Neural progenitor cell (in vitro differentiated cells): ENCODE measurements around the gene MYO1F. TPM values are rescaled to one million over a fixed set of nuclear protein-coding genes. Genes with fewer than 3 reads are reported as not detected.

Source experiments
- DNase-seq: peaks from one replicate; pipeline ENCODE4 v3.0.0-alpha.2; 2016; ENCODE audit warnings: low spot score
- H2AFZ ChIP-seq: fragments of 200-600 bp; sonication (generic); replicated peaks from 2 replicates; pipeline ENCODE4 v1.6.1; 2016; ENCODE audit warnings: antibody characterized with exemption
- H3F3A ChIP-seq: fragments of 200-600 bp; sonication (generic); 2 replicates; pipeline ENCODE4 v1.6.1; 2016; ENCODE audit warnings: antibody characterized with exemption, low read depth
- H3K27ac ChIP-seq: fragments of 200-600 bp; sonication (generic); 2 replicates; pipeline ENCODE4 v1.5.1; 2016; ENCODE audit warnings: mild to moderate bottlenecking
- H3K27me3 ChIP-seq: fragments of 200-600 bp; sonication (generic); 2 replicates; pipeline ENCODE4 v1.6.1; 2016; ENCODE audit warnings: mild to moderate bottlenecking, moderate library complexity
- H3K36me3 ChIP-seq: fragments of 200-600 bp; sonication (generic); 2 replicates; pipeline ENCODE4 v1.5.1; 2016
- H3K4me1 ChIP-seq: fragments of 200-600 bp; sonication (generic); 2 replicates; pipeline ENCODE4 v1.6.1; 2016; ENCODE audit warnings: mixed run types
- H3K4me2 ChIP-seq: fragments of 200-600 bp; sonication (generic); 2 replicates; pipeline ENCODE4 v1.6.1; 2016
- H3K4me3 ChIP-seq: fragments of 200-600 bp; sonication (generic); 2 replicates; pipeline ENCODE4 v1.5.1; 2016
- H3K79me2 ChIP-seq: fragments of 200-600 bp; sonication (generic); 2 replicates; pipeline ENCODE4 v1.6.1; 2016; ENCODE audit warnings: low read depth
- H3K9ac ChIP-seq: fragments of 200-600 bp; sonication (generic); 2 replicates; pipeline ENCODE4 v1.6.1; 2016
- H3K9me3 ChIP-seq: fragments of 200-600 bp; sonication (generic); 2 replicates; pipeline ENCODE4 v1.5.1; 2016; ENCODE audit warnings: low read depth
- H4K20me1 ChIP-seq: fragments of 200-600 bp; sonication (generic); 2 replicates; pipeline ENCODE4 v1.6.1; 2016; ENCODE audit warnings: low read depth
- H3K27ac Mint-ChIP-seq: 3 replicates; pipeline ENCODE4 v1.8.0; 2021; ENCODE audit warnings: mixed read lengths
- H3K27me3 Mint-ChIP-seq: 2 replicates; pipeline ENCODE4 v1.8.0; 2022; ENCODE audit warnings: low read depth, mild to moderate bottlenecking, inconsistent platforms, moderate library complexity, mixed read lengths; ENCODE audit not compliant: insufficient read depth
- H3K36me3 Mint-ChIP-seq: 3 replicates; pipeline ENCODE4 v1.8.0; 2021; ENCODE audit warnings: mixed read lengths
- H3K4me1 Mint-ChIP-seq: 3 replicates; pipeline ENCODE4 v1.8.0; 2021; ENCODE audit warnings: mixed read lengths
- H3K4me3 Mint-ChIP-seq: 3 replicates; pipeline ENCODE4 v1.8.0; 2021; ENCODE audit warnings: mild to moderate bottlenecking, moderate library complexity, mixed read lengths
- H3K9me3 Mint-ChIP-seq: 3 replicates; pipeline ENCODE4 v1.8.0; 2020; ENCODE audit warnings: mixed read lengths
- EZH2 ChIP-seq: fragments of 200-600 bp; sonication (generic); IDR thresholded peaks from 2 replicates; pipeline ENCODE4 v1.6.1; 2017; ENCODE audit warnings: antibody characterized with exemption, mild to moderate bottlenecking, moderate library complexity
- EZH2phosphoT487 ChIP-seq: fragments of 200-600 bp; sonication (generic); IDR thresholded peaks from 2 replicates; pipeline ENCODE4 v1.6.1; 2017; ENCODE audit warnings: antibody characterized with exemption
- total RNA-seq: library from RNA; depleted of rRNA; stranded (reverse); fragments of >200 nt; gene quantifications from 2 replicates; pipeline ENCODE4 v1.2.3, GENCODE V29; 2015; ENCODE audit warnings: low replicate concordance
- TF ChIP-seq, protein P1 (sequence below): fragments of 200-600 bp; sonication (generic); IDR thresholded peaks from 2 replicates; pipeline ENCODE4 v1.5.1; 2017; ENCODE audit warnings: antibody characterized with exemption, mild to moderate bottlenecking

Gene MYO1F
- total RNA-seq, 1 donor from 2014 or later, result 0.15 TPM

DNA sequence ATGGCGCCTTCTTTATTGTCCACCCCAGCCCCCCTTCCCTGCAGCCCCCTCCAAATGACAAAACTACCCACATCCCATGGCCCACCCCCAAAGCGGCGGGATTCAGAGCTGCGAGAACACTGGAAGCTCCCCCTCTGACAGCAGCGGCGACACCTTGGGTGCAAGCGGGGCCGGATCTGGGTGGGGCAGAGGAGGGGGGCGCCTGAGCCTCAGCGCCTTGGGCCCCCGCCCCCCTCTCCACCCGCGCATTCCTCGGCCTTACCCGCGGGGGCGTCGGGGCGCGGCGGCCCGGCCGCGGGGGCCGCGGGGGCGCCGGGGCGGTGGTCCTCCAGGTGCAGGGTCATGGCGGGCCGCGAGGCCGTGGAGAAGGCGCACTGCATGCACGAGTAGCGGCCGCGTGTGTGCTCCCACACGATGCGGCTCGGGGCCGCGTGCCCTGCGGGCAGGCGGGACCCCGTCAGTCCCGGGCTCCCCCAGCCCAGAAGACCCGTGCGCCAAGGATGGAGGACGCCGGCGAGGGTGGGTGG, 66.6 kb downstream of the MYO1F start:
- Mint-ChIP-seq H3K4me3 (no peak overlapping the region), H3K36me3 (no peaks in the 10 kb centered on the region), H3K27me3 (peaks cover 7% of the 10 kb centered on the region), H3K9me3 (no peaks in the 10 kb centered on the region), H3K27ac (no peak overlapping the region), H3K4me1 (peaks cover 19% of the 10 kb centered on the region)
- Histone ChIP-seq H3K9me3 (no peaks in the 10 kb centered on the region), H3K79me2 (peaks cover 4% of the 10 kb centered on the region), H2AFZ (no peak overlapping the region), H3K4me2 (no peak overlapping the region), H3K9ac (no peak overlapping the region), H3K4me3 (no peak overlapping the region), H3K36me3 (no peaks in the 10 kb centered on the region), H3K4me1 (peaks cover 18% of the 10 kb centered on the region), H3F3A (peaks cover 41% of the 10 kb centered on the region), H3K27me3 (no peaks in the 10 kb centered on the region), H4K20me1 (no peaks in the 10 kb centered on the region), H3K27ac (no peak overlapping the region)
- no peak for DNase-seq
- TF ChIP-seq EZH2phosphoT487 (no peak), EZH2 (no peak)
- TF ChIP-seq, protein P1, sequence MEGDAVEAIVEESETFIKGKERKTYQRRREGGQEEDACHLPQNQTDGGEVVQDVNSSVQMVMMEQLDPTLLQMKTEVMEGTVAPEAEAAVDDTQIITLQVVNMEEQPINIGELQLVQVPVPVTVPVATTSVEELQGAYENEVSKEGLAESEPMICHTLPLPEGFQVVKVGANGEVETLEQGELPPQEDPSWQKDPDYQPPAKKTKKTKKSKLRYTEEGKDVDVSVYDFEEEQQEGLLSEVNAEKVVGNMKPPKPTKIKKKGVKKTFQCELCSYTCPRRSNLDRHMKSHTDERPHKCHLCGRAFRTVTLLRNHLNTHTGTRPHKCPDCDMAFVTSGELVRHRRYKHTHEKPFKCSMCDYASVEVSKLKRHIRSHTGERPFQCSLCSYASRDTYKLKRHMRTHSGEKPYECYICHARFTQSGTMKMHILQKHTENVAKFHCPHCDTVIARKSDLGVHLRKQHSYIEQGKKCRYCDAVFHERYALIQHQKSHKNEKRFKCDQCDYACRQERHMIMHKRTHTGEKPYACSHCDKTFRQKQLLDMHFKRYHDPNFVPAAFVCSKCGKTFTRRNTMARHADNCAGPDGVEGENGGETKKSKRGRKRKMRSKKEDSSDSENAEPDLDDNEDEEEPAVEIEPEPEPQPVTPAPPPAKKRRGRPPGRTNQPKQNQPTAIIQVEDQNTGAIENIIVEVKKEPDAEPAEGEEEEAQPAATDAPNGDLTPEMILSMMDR, result no peak

DNA sequence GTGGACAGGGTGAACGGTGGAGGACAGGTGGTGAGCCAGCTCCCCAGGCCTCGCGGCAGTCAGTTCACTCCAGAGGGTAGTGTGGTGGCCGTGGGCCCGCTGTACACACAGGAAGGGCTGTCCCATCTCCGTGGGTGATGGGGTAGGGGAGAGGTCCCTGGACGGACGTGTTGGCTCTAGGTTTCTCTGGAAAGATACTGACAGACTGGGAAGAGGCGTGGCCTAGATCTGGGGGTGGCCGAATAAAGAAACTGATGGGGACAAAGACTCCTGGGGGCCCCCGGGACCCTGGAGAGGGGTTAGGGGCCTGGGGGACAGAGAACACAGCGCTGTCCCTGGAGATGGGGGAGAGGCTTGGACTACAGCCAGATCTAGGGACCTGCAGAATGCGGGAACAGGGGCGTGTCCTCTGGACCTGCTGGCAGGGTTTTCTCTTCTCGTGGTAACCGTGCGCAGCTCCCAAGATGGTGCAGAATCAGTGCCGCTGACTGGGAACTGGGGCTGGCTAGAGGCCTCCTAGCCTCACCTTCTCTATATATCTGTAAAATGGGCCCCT, 70.8 kb downstream of the MYO1F start:
- no peaks in the 10 kb centered on the region for H4K20me1 ChIP-seq
- no peaks in the 10 kb centered on the region for H3K27me3 ChIP-seq
- H3K4me2 ChIP-seq, result peak overlapping the region; percentile 91
- H3K4me3 ChIP-seq, result peak overlapping the region; percentile 58
- peak overlapping the region; percentile 59 for H3K27ac Mint-ChIP-seq
- peak; percentile 43 for DNase-seq
- peaks cover 11% of the 10 kb centered on the region for H3K4me1 ChIP-seq
- H3K9me3 Mint-ChIP-seq, result no peaks in the 10 kb centered on the region
- TF ChIP-seq, protein P1, result no peak
- no peak for TF ChIP-seq EZH2phosphoT487
- no peak for TF ChIP-seq EZH2
- peaks cover 33% of the 10 kb centered on the region for H3F3A ChIP-seq
- H2AFZ ChIP-seq, result peak overlapping the region; percentile 65
- H3K9me3 ChIP-seq, result no peaks in the 10 kb centered on the region
- no peaks in the 10 kb centered on the region for H3K36me3 Mint-ChIP-seq
- H3K27me3 Mint-ChIP-seq, result peaks cover 4% of the 10 kb centered on the region
- H3K4me3 Mint-ChIP-seq, result peak overlapping the region; percentile 77
- no peaks in the 10 kb centered on the region for H3K79me2 ChIP-seq
- H3K4me1 Mint-ChIP-seq, result peaks cover 13% of the 10 kb centered on the region
- no peak overlapping the region for H3K9ac ChIP-seq
- no peaks in the 10 kb centered on the region for H3K36me3 ChIP-seq
- no peak overlapping the region for H3K27ac ChIP-seq

DNA sequence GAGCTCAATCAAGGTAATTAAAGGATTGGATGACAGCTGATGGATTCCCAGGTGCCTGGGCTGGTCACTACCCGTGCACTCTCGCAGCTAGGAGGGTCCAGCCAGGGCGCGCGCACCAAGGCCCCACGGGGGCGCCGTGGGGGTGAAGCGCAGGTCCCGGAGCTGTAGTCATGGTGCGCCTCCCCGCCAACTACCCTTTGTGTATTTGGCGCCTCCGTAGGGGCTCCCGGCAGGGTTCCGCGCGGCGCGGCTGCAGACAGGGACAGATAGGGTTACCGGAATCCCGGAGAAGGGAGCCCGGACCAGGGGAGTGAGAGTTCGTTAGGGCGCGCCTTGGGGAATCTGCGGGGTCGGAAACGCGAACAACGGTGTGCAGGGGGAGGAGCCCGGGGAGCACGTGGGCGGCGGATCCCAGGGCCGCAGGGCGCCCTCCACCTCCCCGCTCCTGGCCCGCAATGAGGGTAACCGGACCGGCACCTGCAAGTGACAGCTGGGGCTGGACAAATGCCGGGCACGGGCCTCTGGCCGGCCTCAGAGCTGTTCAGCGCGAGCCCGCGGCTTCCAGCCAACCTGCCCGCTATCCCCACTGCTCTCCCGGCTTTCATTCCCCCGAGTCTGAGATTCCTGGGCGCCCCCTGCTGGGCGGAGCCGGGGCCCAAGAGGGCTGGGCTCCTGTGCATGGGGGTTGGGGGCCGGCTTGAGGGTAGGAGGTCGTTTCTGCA, 71.4 kb downstream of the MYO1F start:
- Mint-ChIP-seq H3K36me3 (no peaks in the 10 kb centered on the region), H3K4me3 (peak overlapping the region; percentile 80), H3K9me3 (no peaks in the 10 kb centered on the region), H3K27ac (peak overlapping the region; percentile 59), H3K4me1 (peaks cover 17% of the 10 kb centered on the region), H3K27me3 (no peaks in the 10 kb centered on the region)
- Histone ChIP-seq H3K9me3 (no peaks in the 10 kb centered on the region), H3K36me3 (no peaks in the 10 kb centered on the region), H3K4me2 (peak overlapping the region; percentile 91), H3K27me3 (no peaks in the 10 kb centered on the region), H3K27ac (peak overlapping the region; percentile 60), H2AFZ (peak overlapping the region; percentile 65), H3F3A (peaks cover 33% of the 10 kb centered on the region), H3K79me2 (no peaks in the 10 kb centered on the region), H4K20me1 (no peaks in the 10 kb centered on the region), H3K4me3 (peak overlapping the region; percentile 58), H3K4me1 (peaks cover 11% of the 10 kb centered on the region), H3K9ac (no peak overlapping the region)
- DNase-seq, result peak; percentile 92
- peak; percentile 22 for TF ChIP-seq EZH2phosphoT487
- TF ChIP-seq EZH2, result peak; percentile 58
- TF ChIP-seq, protein P1, result peak; percentile 77
